NK-92 (cell line): ENCODE data around the gene AREL1.

ENCODE experiments used
- DNase-seq: peaks from one replicate; lab custom pipeline; 2025; ENCODE audit not compliant: unreplicated experiment; lab: John Stamatoyannopoulos, UW

AREL1 gene

GRCh38 chr14:74661726-74662450, 51.0 kb downstream of the AREL1 start:
- no peak for DNase-seq

- no peak for DNase-seq
Measured at GRCh38 chr14:74660863-74661262, 52.0 kb downstream of the AREL1 start.

GRCh38 chr14:74660167-74660566, 52.7 kb downstream of the AREL1 start:
- DNase-seq = no peak

DNA sequence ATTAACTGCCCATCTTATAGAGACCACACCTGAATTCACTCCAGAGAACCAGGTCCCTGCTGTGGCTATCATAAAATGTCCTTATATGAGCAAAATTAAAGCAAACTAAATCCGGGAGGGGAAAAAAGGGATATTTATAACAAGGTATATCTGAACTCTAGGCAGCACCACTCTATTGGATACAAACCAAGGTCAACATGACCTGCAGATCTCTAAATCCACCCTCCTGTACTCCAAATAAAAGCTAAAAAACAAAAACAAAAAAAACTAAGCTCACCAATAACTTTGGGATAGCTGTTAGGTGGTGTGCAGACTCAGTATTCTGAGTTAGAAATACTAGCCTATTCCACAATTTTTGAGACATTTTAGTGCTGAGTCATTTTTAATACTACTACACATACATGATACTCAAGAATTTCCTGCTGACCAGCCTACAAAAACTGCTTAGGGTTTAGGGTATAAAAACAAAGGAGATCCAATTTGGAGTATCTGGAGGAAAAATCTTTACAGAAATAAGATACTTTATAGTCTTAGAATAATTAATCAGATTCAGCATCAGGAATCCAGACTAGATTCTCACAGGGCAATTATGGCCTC, 54.2 kb downstream of the AREL1 start:
- no peak for DNase-seq

DNA sequence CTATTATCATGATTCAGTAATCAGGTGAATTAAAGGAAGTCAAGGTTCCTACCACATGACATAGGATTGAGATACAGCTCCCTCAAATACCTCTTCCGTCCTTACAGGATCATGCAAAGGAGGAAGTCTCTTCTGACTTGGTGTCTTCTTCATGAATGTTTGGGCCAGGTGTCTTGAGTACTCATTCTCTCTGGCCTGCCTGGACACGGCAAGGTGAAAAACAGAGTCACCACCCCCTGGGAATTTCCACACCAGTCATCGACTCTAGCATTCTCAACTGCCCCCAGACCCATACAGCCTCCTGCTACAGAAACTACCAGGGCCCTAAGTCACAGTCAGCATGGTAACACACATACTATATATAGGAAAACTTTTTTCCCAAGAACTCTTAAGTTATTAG, 55.9 kb downstream of the AREL1 start:
- DNase-seq = no peak

DNA sequence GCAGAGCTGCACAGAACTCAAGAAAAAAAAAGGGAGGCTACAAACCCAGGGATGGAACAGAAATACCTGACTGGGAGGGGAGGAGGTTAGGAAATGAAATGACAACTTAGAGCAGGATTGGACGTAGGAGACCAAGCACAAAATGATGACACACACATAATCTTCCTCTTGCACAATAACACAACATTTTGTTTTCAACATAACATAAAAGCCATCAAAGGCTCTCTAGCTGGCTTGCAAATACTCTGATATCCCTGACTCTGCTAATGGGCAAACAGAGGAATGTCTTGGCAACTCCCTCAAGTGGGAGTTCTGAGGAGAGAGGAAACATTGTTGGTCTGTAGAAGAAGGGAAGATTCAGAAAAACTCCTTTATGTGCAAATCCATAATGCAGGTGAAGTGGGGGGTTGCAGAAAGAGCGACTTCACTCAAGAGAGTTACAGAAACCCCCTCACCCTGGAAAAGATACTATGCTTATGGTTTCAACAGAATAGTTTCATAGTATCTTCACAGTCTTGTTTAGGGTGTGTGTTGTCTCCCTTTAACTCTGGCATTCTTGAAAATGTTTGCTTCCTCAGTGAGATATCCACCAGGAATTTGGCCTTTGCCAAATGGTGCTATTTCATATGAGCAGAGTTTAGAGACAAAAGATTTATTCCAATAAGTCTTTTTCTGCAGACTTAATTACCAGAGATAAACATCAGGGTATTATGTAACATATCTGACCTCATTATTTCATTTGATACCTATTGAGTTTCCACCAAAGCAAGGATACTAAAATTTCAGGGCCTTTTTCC, 57.1 kb downstream of the AREL1 start:
- no peak for DNase-seq

DNA sequence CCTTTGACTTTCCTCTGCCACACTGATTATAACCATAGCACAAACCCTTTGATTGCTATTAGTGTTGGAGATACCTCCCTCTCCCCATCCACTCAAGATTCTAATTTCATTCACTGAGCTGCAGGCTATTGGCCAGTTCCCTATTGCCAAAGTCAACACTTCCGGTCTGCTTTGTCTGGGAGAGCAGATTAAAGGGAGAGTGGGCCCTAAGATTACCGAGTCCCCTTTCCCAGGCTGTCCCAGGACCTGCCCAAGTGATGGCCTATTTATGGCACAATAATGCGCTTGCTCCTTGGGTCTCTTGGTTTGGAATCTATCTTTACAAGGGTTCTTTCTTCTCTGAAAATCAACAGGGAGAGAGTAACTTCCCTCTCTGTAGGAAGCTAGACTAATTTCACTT, 57.9 kb downstream of the AREL1 start:
- no peak for DNase-seq

DNA sequence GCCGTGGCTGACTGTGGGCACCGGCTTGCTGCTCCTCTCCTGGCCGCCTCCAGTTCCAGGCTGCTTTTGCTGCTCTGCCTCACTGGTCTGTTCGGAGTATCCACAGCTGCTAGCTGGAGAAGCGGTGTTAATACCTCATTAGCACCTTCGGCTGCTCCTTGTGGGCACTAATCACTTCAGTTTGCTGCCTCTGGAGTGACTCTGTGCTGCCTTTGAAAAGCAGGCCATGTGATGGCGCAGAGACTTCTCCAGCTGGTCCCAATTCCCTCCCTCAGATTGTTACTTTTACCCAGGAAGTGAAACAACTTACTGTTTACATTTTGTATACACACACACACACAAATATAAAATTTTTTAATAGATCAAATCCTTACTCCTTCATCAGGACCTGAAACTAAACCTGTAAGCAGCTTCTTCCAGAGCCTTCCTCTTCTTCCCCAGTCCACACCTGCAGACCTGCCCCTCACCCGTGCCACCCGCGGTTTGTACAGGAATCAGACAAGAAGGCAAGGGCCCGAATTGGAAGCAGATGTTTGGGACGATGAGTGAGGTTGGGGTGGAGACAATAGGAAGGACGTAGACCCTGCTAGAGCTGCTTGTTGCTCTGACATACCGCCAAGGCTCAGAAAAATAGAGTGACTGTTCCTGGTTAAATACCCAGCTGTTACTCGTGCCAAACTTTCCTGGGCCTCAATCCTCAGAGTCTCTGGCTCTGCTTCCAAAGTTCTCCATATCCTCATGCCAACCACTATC, 59.3 kb downstream of the AREL1 start:
- no peak for DNase-seq

- DNase-seq = no peak
Measured at GRCh38 chr14:74652541-74652940, 60.3 kb downstream of the AREL1 start.

DNA sequence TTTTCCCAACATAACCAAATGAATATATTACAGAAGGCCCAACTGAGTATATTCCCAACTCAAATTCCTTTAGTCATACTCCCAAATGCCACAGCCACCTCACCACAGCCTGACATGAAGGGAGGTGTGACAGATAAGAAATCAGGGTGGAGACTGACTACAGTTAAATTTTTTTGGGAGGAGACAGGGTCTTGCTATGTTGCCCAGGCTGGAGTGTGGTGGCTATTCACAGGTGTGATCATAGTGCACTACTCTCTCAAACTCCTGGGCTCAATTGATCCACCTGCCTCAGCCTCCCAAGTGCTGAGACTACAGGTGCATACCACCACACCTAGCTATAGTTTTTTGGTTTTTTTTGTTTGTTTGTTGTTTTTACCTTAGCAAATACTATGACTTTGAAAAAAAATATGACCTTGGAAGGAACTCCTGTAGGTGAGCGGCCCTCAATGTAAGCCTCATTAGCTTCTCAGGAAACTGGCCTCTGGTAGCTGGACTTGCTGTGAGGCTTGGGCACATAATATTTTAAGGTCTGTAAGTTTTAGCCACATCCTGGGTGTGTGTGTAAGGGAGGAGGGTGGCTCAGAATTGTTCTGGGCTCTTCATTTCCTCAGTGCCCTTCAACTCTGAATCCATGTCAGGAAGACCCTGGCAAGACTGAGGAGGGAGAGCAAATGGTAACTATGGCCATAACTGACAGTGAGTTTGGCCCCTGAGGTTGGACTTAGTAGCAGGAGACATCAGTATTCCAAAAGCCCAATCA, 61.8 kb downstream of the AREL1 start:
- no peak for DNase-seq

GRCh38 chr14:74649673-74650072, 63.2 kb downstream of the AREL1 start:
- DNase-seq = no peak

GRCh38 chr14:74649167-74649566, 63.7 kb downstream of the AREL1 start:
- no peak for DNase-seq

GRCh38 chr14:74648601-74649000, 64.3 kb downstream of the AREL1 start:
- DNase-seq = no peak

DNA sequence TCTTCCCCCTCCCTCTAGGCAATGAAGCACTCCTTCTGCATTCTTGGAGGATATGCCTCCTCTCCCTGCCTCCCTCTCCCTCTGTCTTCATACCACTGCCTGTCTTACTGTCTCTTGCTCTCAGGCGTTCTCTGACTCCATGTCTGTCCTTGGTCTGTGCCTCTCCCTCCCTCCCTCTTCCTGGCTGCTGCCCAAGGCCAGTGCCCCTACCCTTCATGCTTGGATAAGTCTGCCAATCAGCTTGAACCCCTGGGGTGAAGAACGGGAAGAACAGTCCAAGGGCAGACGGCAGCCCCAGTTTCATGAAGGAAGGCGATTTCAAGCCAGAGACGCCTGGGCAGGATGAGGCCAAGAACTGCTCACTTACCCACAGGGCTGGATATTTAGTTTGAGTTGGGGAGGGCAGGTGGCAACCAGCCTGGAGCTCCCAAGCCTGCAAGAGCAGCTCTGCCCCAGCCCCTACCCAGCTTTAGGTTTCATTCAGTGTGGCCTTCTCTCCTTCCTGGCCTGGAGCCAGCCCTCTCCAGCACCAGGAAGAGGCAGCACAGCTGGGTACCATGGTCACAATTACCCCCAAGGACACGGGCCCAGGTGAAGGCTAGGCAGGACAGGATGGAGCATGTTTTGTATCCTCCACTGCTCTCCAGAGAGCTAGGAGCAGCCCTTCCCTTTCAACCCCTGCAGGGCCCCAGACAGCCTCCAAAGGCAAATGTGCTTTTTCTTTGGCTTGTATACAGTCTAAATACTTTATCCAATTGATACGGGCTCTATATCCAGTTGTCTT, 65.0 kb downstream of the AREL1 start:
- no peak for DNase-seq

GRCh38 chr14:74647061-74647677, 65.7 kb downstream of the AREL1 start:
- DNase-seq = no peak

DNA sequence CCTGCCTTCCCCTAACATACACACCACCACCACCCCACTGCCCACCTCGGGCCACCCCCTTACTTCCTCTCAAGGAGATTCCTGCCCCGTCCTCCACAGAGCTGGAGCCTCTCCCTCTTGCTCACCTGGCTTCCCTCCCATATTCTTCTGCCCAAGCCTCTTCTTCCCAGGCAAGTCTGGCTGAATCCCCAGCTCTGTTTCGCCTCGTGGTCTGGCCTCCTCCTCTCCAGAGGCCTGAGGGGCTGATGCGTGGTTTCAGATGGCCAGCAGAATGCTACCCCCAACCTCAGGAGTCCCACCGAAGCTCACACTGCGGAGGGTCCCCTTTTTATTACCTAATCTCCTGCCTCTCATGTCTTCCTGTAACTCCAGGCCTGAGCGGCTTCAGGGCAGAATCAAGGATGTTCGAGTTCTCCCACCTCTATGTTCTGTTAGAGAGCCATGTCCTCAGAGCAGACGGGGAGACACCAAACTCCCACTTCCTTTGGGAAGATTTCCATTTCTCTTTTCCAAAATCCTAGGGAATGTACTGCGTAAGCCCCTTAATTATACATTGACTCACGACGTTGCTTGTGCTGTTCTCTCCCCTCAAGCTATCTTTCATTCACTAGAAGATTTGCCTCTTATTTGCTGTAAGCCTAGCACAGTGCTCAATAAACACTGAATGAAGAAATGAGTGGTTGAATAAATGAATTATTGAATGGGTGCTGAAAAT, 67.0 kb downstream of the AREL1 start:
- no peak for DNase-seq

DNA sequence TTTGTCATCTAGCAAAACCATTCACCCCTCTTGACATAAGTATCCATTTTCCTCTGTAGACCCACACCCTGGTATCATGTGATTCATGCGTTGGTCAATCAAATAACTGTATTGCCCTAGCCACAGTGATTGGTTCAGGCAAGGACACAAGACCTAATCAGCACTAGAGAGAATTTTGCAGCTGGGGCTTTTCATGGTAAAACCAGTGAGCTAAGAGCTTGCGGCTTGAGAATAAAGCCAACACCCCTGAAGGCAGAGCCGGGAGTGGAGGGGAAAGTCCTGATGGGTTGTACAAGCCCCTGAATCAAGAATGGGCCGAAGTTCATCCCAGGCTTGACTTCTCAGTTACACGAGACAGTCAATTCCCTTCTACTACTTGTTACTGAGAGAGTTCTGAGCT, 67.6 kb downstream of the AREL1 start:
- no peak for DNase-seq

GRCh38 chr14:74641601-74642391, 71.1 kb downstream of the AREL1 start:
- DNase-seq = no peak
